ENCODE results near the gene STARD10. TPM values are rescaled to one million over a fixed set of nuclear protein-coding genes. Genes with fewer than 3 reads are reported as not detected.

Gene STARD10
- total and polyA plus RNA-seq, 7 donors: 29.9 to 900 (median 60.1) TPM

DNA sequence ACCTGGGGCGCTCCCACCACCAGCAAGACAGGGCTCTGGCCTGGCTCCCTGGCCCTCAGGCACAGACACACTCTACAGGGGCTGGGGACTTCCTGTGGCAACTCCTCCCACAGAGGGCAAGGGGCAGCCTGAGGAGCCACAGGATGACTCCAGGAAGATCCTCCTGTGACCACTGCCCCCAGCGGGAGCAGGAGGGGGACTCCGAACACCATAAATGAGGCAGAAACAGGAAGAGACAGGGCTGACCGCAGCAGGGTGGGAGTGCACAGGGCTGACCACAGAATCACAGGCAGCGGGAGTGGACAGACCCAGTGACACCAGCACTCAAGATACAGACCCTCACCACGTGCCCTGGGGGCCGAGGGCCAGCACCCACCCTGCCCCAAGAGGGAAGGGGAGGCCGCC, 52.4 kb downstream of the STARD10 start:
- no peaks in the 10 kb centered on the region for H3K36me3 ChIP-seq
- no peaks in the 10 kb centered on the region for H3K9me3 ChIP-seq
- H3K27me3 ChIP-seq: no peaks in the 10 kb centered on the region
- TF ChIP-seq POLR2A (IDR thresholded peaks at IDR 0.05) (no peak), POLR2AphosphoS5 (IDR thresholded peaks at IDR 0.05) (peak in 1 of 4 donors; percentile 6)
- TF ChIP-seq, protein P1, sequence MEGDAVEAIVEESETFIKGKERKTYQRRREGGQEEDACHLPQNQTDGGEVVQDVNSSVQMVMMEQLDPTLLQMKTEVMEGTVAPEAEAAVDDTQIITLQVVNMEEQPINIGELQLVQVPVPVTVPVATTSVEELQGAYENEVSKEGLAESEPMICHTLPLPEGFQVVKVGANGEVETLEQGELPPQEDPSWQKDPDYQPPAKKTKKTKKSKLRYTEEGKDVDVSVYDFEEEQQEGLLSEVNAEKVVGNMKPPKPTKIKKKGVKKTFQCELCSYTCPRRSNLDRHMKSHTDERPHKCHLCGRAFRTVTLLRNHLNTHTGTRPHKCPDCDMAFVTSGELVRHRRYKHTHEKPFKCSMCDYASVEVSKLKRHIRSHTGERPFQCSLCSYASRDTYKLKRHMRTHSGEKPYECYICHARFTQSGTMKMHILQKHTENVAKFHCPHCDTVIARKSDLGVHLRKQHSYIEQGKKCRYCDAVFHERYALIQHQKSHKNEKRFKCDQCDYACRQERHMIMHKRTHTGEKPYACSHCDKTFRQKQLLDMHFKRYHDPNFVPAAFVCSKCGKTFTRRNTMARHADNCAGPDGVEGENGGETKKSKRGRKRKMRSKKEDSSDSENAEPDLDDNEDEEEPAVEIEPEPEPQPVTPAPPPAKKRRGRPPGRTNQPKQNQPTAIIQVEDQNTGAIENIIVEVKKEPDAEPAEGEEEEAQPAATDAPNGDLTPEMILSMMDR (IDR thresholded peaks at IDR 0.05): no peak
- WGBS, 2 donors: 60 to 79% methylated on average over 8 of the region's 8 CpGs
- peaks cover 0 to 46% (median 42%) of the 10 kb centered on the region in 4 donors for H3K4me1 ChIP-seq
- no peak overlapping the region for H3K4me3 ChIP-seq
- intact Hi-C loops (cut with DNase I): no loop called here
- DNase-seq: no peak
- peak overlapping the region; percentile 20 to 52 (median 46) for H3K27ac ChIP-seq

DNA sequence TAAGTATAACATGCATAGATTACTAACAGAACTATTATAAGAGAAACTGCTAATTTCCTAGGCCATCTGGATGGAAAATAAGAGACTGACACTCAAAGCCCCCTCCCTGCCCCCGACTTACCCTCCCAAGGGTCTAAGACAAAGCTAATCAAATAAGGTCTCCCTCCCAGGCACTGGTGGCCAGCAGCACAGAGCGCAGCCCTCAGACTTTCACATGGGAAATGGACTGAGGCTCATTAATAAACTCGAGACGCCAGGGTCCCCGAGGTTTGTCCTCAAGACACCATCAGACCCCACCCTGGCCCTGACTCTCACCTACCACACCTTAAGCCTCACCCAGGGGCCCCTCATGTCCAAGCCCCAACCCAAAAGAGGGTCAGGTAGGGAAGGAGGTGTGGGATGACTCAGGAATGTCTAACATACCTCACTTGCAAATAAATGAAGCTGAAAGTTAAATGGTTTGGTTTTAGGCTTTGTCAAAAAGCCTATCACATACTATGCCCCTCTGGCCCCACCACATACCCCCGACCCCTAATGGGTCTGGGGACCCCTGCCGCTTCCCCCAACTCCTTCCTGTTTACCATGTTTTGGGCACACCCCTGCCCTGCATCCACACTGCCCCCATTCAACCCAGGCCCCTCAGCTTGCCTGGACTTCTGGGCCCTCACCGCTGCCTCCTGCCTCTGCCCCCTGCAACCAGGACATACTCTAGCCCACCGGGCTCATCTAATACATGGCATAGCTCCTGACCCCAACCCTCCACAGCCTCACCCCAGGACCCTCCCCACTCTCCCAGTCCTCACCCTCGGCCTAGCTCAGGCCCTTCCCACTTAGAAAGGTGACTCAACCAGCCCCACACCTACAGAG, 53.1 kb downstream of the STARD10 start:
- TF ChIP-seq POLR2A (IDR thresholded peaks at IDR 0.05) (no peak), POLR2AphosphoS5 (IDR thresholded peaks at IDR 0.05) (no peak), EP300 (IDR thresholded peaks at IDR 0.05) (no peak)
- TF ChIP-seq, protein P1 (IDR thresholded peaks at IDR 0.05): no peak
- WGBS, 2 donors: 66 to 70% methylated on average over 10 of the region's 10 CpGs
- Histone ChIP-seq H3K27ac (peak overlapping the region; percentile 7 to 52 (median 34)), H3K9me3 (no peaks in the 10 kb centered on the region), H3K4me3 (no peak overlapping the region), H3K36me3 (no peaks in the 10 kb centered on the region), H3K4me1 (peaks cover 0 to 52% (median 48%) of the 10 kb centered on the region in 4 donors), H3K27me3 (no peaks in the 10 kb centered on the region)
- intact Hi-C loops (cut with DNase I): no loop called here
- no peak for DNase-seq

DNA sequence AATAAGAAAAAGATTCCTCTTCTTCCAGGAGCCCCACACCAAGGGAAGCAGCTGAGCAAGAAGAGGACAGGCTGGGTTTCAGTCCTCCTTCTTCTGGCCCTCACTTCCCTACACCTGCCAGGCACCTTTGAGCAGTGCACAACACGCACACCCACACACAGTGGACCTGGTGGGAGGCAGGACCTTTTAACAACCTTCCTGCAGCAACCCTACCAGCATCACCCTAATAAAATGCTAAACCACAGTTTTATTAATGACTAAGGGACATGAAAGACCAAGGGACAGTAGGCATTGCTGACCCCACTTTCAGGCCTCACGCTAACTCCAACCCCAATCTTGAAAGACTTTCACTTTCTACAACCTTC, 53.8 kb downstream of the STARD10 start:
- H3K27me3 ChIP-seq: no peaks in the 10 kb centered on the region
- no peak for DNase-seq
- H3K9me3 ChIP-seq: no peaks in the 10 kb centered on the region
- no peak overlapping the region for H3K27ac ChIP-seq
- TF ChIP-seq POLR2AphosphoS5 (IDR thresholded peaks at IDR 0.05) (no peak), EP300 (IDR thresholded peaks at IDR 0.05) (no peak), POLR2A (IDR thresholded peaks at IDR 0.05) (no peak)
- TF ChIP-seq, protein P1 (IDR thresholded peaks at IDR 0.05): no peak
- no peaks in the 10 kb centered on the region for H3K36me3 ChIP-seq
- peaks cover 0 to 59% (median 56%) of the 10 kb centered on the region in 4 donors for H3K4me1 ChIP-seq
- intact Hi-C loops (cut with DNase I): no loop called here
- no peak overlapping the region for H3K4me3 ChIP-seq
- WGBS, 2 donors: 62 to 93% methylated on average over 2 of the region's 2 CpGs

DNA sequence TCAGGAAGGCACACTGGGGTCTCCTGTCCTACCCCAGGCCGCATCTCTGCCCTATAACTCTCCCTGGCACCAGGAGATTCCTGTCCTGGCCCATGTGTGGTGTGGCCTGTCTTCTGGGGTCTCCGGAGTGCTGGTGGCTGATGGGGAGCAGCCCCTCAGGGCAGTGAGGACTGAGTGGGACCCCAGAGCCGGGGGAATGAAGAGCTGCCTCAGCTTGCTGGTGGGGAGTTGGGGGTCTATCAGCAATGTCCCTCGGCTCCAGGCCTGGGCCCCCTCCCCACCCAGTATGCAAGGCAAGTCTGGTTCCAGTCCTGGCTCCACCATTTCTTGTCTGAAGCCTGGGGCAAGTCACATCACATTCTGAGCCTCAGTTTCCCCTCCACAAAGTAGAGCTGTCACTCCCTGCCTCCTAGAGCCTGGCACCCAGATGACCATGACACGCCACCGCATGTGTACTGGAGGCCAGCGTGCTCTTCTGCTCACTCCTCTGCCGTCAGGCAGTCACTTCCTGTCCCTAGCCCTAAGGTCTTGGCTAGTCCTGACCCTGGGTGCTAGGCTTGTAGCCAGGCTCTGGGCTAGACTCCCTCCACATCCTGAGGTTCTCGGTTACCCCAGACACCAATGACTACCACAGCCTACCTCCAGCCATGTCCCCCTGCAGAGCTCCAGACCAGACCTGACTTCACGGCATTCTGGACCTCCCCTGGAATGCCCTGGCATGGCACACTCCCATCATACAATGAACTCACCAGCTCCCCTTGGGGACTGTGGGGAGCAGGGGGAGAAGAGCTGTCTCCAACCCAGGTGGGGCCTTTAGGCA, 54.4 kb downstream of the STARD10 start:
- WGBS, 2 donors: 79 to 91% methylated on average over 10 of the region's 10 CpGs
- intact Hi-C loops (cut with DNase I): no loop called here
- DNase-seq: no peak
- peak overlapping the region; percentile 51 to 77 (median 64) for H3K27ac ChIP-seq
- no peaks in the 10 kb centered on the region for H3K36me3 ChIP-seq
- TF ChIP-seq POLR2A (IDR thresholded peaks at IDR 0.05): no peak
- TF ChIP-seq, protein P1 (IDR thresholded peaks at IDR 0.05): no peak
- TF ChIP-seq EP300 (IDR thresholded peaks at IDR 0.05): no peak
- TF ChIP-seq POLR2AphosphoS5 (IDR thresholded peaks at IDR 0.05): no peak
- H3K27me3 ChIP-seq: no peaks in the 10 kb centered on the region
- no peaks in the 10 kb centered on the region for H3K9me3 ChIP-seq
- H3K4me1 ChIP-seq: peaks cover 0 to 65% (median 61%) of the 10 kb centered on the region in 4 donors
- no peak overlapping the region for H3K4me3 ChIP-seq
